K562 (cell line): ENCODE results near the gene KLHL35. TPM values are rescaled to one million over a fixed set of nuclear protein-coding genes. Genes with fewer than 3 reads are reported as not detected.

Experiments used
- BDP1 ChIP-seq: IDR thresholded peaks from 3 replicates; pipeline ENCODE4 v1.6.1; 2011; ENCODE audit not compliant: insufficient read length, insufficient read depth
- CC2D1A ChIP-seq: fragments of 450-650 bp; IDR thresholded peaks from 2 replicates; pipeline ENCODE4 v1.6.1; 2017; ENCODE audit warnings: mild to moderate bottlenecking
- ESRRA ChIP-seq: fragments of 450-650 bp; IDR thresholded peaks from 2 replicates; pipeline ENCODE4 v1.6.1; 2014; ENCODE audit warnings: low read depth, mild to moderate bottlenecking, moderate library complexity, borderline replicate concordance
- FOXM1 ChIP-seq, 2 experiments: fragments of 450-650 bp in 1 of 2; sonication (generic) in 1 of 2; formaldehyde crosslinking in 1 of 2; IDR thresholded peaks; 2 replicates each; pipeline versions ENCODE4 v1.6.1 to v1.9.0; 2017 to 2022; ENCODE audit warnings: low read depth in 2 of 2, mild to moderate bottlenecking in 2 of 2, missing genetic modification reagents in 1 of 2, moderate library complexity in 1 of 2
- HNRNPLL ChIP-seq: fragments of 200-400 bp; formaldehyde crosslinking; IDR thresholded peaks from 2 replicates; pipeline ENCODE4 v1.6.1; 2017; ENCODE audit warnings: low read length, low read depth, mild to moderate bottlenecking; ENCODE audit not compliant: poor library complexity, severe bottlenecking
- HSF4 ChIP-seq: fragments of 250-450 bp; sonication (Bioruptor Pico); IDR thresholded peaks from 2 replicates; pipeline ENCODE4 v2.1.2; 2022; ENCODE audit warnings: mild to moderate bottlenecking, moderate library complexity, borderline replicate concordance
- KAT2B ChIP-seq: IDR thresholded peaks from one replicate; pipeline ENCODE4 v1.6.1; 2012; ENCODE audit warnings: low read depth, mild to moderate bottlenecking, control low read depth, inconsistent platforms, low read length, moderate library complexity
- MCM5 ChIP-seq: fragments of 450-650 bp; IDR thresholded peaks from 2 replicates; pipeline ENCODE4 v1.6.1; 2016; ENCODE audit warnings: low read depth
- NCOA6 ChIP-seq: fragments of 450-650 bp; IDR thresholded peaks from 2 replicates; pipeline ENCODE4 v1.6.1; 2017; ENCODE audit warnings: mild to moderate bottlenecking
- NONO ChIP-seq, 2 experiments: fragments of 200-400 bp in 1 of 2; fragments of 450-650 bp in 1 of 2; formaldehyde crosslinking in 1 of 2; IDR thresholded peaks; 2 replicates each; pipeline ENCODE4 v1.6.1; 2017; ENCODE audit warnings: low read depth in 2 of 2, mild to moderate bottlenecking in 2 of 2, moderate library complexity in 2 of 2, low read length in 1 of 2
- NR0B1 ChIP-seq: fragments of 450-650 bp; IDR thresholded peaks from one replicate; pipeline ENCODE4 v1.6.1; 2018; ENCODE audit warnings: mild to moderate bottlenecking, moderate library complexity; ENCODE audit not compliant: partially characterized antibody
- POLR2AphosphoS5 ChIP-seq: IDR thresholded peaks from 2 replicates; pipeline ENCODE4 v1.6.1; 2011; ENCODE audit warnings: mild to moderate bottlenecking, low read depth, low read length, moderate library complexity; ENCODE audit not compliant: control insufficient read depth, insufficient read depth
- PPARD ChIP-seq: fragments of 250-450 bp; sonication (Bioruptor Pico); IDR thresholded peaks from 2 replicates; pipeline ENCODE4 v1.8.0; 2022; ENCODE audit warnings: inconsistent platforms, mild to moderate bottlenecking, moderate library complexity
- SAFB ChIP-seq: fragments of 200-400 bp; formaldehyde crosslinking; IDR thresholded peaks from 2 replicates; pipeline ENCODE4 v1.6.1; 2017; ENCODE audit warnings: low read depth, low read length, borderline replicate concordance
- SRSF9 ChIP-seq: fragments of 200-400 bp; formaldehyde crosslinking; IDR thresholded peaks from 2 replicates; pipeline ENCODE4 v1.6.1; 2017; ENCODE audit warnings: low read depth, low read length, borderline replicate concordance
- TBL1XR1 ChIP-seq, 2 experiments: IDR thresholded peaks; 2 replicates each; pipeline ENCODE4 v1.6.1; 2012; ENCODE audit warnings: improper control_type of control experiment in 2 of 2, low read length in 2 of 2, mild to moderate bottlenecking in 1 of 2
- TFAP4 ChIP-seq: sonication (generic); formaldehyde crosslinking; IDR thresholded peaks from 2 replicates; pipeline ENCODE4 v1.8.0; 2022; ENCODE audit warnings: missing genetic modification reagents, mild to moderate bottlenecking, moderate library complexity, borderline replicate concordance
- U2AF2 ChIP-seq: fragments of 200-400 bp; formaldehyde crosslinking; optimal IDR thresholded peaks from 2 replicates; pipeline ENCODE3; 2017; ENCODE audit warnings: low read depth, mild to moderate bottlenecking, low read length
- ZKSCAN3 ChIP-seq: fragments of 250-450 bp; sonication (Bioruptor Pico); IDR thresholded peaks from 2 replicates; pipeline ENCODE4 v1.4.0; 2020
- ZNF224 ChIP-seq: sonication (generic); formaldehyde crosslinking; IDR thresholded peaks from 2 replicates; pipeline ENCODE4 v1.8.0; 2022; ENCODE audit warnings: mild to moderate bottlenecking, missing genetic modification reagents
- ZNF316 ChIP-seq: fragments of 450-650 bp; IDR thresholded peaks from 2 replicates; pipeline ENCODE4 v1.6.1; 2016
- ZNF668 ChIP-seq: fragments of 250-450 bp; sonication (Bioruptor Pico); IDR thresholded peaks from 2 replicates; pipeline ENCODE4 v1.8.0; 2022; ENCODE audit warnings: mild to moderate bottlenecking, inconsistent platforms
- ZZZ3 ChIP-seq: fragments of 450-650 bp; IDR thresholded peaks from 2 replicates; pipeline ENCODE4 v1.6.1; 2016; ENCODE audit warnings: antibody characterized with exemption, mild to moderate bottlenecking, moderate library complexity
- polyA plus RNA-seq, 8 experiments: library from polyadenylated mRNA; depleted of rRNA in 4 of 8; stranded (reverse) in 5 of 8; unstranded in 3 of 8; fragments of >200 nt; fragmentation: Nextera tagmentation in 2 of 8; fragmentation: Illumina TruSeq in 1 of 8; extraction: Ambion mirVana in 2 of 8; extraction: Trizol in 1 of 8; gene quantifications; 2 replicates each; pipeline versions ENCODE4 v1.2.1 to v1.2.3, GENCODE V29; 2011 to 2014; ENCODE audit warnings: inconsistent platforms in 1 of 8, missing spikeins in 1 of 8
- total RNA-seq, 7 experiments: library from RNA; depleted of rRNA in 6 of 7; stranded (reverse); fragments of >200 nt in 6 of 7; fragmentation: Illumina TruSeq in 2 of 7; extraction: Trizol in 2 of 7; gene quantifications; 2 replicates each; pipeline versions ENCODE4 v1.2.1 to v1.2.3, GENCODE V29; 2011 to 2021; ENCODE audit warnings: low replicate concordance in 1 of 7
- TF ChIP-seq, protein P1 (sequence below), 2 experiments: fragments of 450-650 bp; IDR thresholded peaks; 2 replicates each; pipeline ENCODE4 v1.6.1; 2018; ENCODE audit warnings: mild to moderate bottlenecking in 2 of 2, low read depth in 1 of 2; ENCODE audit not compliant: partially characterized antibody in 2 of 2

The KLHL35 gene
- total and polyA plus RNA-seq, 9 of the 15 experiments (the other 6 are each of a cell fraction or from before 2014, with no cell fraction given), result not detected

GRCh38 chr11:75406338-75406777 is 26.6 kb downstream of the KLHL35 start (continued):
- TF ChIP-seq PPARD (CRISPR knock-in tag) (no peak), FOXM1 (IDR thresholded peaks at IDR 0.05; ENCODE audit: low read depth) (peak; percentile 86), FOXM1 (CRISPR knock-in tag; IDR thresholded peaks at IDR 0.05; ENCODE audit: low read depth) (no peak), SRSF9 (no peak), TBL1XR1 (IDR thresholded peaks at IDR 0.05; ENCODE audit: low read length in 2 of 2) (peak in 1 of 2 experiments; percentile 79; a peak in 2 of 4 replicates), KAT2B (no peak), POLR2AphosphoS5 (peak; percentile 95), SAFB (no peak), ZNF668 (CRISPR knock-in tag) (peak; percentile 78; the same call in 1 of the 2 replicates), NCOA6 (no peak), ESRRA (no peak), ZNF316 (no peak), CC2D1A (peak; percentile 85; the same call in 1 of the 2 replicates), TFAP4 (0 out of 2 replicates have a peak, but pooled peaks have one; percentile 15), NR0B1 (no peak), BDP1 (no peak), ZKSCAN3 (no peak), U2AF2 (no peak), HNRNPLL (no peak), HSF4 (no peak), ZZZ3 (no peak), NONO (IDR thresholded peaks at IDR 0.05; ENCODE audit: low read depth in 2 of 2, low read length in 1 of 2) (no peak), MCM5 (no peak), ZNF224 (CRISPR knock-in tag) (no peak)
- TF ChIP-seq, protein P1, sequence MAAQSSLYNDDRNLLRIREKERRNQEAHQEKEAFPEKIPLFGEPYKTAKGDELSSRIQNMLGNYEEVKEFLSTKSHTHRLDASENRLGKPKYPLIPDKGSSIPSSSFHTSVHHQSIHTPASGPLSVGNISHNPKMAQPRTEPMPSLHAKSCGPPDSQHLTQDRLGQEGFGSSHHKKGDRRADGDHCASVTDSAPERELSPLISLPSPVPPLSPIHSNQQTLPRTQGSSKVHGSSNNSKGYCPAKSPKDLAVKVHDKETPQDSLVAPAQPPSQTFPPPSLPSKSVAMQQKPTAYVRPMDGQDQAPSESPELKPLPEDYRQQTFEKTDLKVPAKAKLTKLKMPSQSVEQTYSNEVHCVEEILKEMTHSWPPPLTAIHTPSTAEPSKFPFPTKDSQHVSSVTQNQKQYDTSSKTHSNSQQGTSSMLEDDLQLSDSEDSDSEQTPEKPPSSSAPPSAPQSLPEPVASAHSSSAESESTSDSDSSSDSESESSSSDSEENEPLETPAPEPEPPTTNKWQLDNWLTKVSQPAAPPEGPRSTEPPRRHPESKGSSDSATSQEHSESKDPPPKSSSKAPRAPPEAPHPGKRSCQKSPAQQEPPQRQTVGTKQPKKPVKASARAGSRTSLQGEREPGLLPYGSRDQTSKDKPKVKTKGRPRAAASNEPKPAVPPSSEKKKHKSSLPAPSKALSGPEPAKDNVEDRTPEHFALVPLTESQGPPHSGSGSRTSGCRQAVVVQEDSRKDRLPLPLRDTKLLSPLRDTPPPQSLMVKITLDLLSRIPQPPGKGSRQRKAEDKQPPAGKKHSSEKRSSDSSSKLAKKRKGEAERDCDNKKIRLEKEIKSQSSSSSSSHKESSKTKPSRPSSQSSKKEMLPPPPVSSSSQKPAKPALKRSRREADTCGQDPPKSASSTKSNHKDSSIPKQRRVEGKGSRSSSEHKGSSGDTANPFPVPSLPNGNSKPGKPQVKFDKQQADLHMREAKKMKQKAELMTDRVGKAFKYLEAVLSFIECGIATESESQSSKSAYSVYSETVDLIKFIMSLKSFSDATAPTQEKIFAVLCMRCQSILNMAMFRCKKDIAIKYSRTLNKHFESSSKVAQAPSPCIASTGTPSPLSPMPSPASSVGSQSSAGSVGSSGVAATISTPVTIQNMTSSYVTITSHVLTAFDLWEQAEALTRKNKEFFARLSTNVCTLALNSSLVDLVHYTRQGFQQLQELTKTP (IDR thresholded peaks at IDR 0.05; ENCODE audit: low read depth in 1 of 2, partially characterized antibody in 2 of 2), result peak in 1 of 2 experiments; percentile 84
